IMR-90 (cell line): ENCODE data around the gene PLIN4.

ENCODE experiments used
- CEBPB ChIP-seq: IDR thresholded peaks from 2 replicates; pipeline ENCODE4 v1.6.1; 2012; ENCODE audit warnings: low read depth, low read length, improper control_type of control experiment
- FOS ChIP-seq: fragments of 150-350 bp; IDR thresholded peaks from 2 replicates; pipeline ENCODE4 v1.6.1; 2016; ENCODE audit warnings: low read depth, low read length
- MXI1 ChIP-seq: IDR thresholded peaks from 2 replicates; pipeline ENCODE4 v1.6.1; 2012; ENCODE audit warnings: low read depth, mild to moderate bottlenecking, low read length, moderate library complexity, borderline replicate concordance
- NFE2L2 ChIP-seq: fragments of 150-350 bp; IDR thresholded peaks from 2 replicates; pipeline ENCODE4 v1.6.1; 2016; ENCODE audit warnings: low read depth, mild to moderate bottlenecking, low read length
- POLR2A ChIP-seq: IDR thresholded peaks from 2 replicates; pipeline ENCODE4 v1.6.1; 2012; ENCODE audit warnings: mild to moderate bottlenecking, low read depth, low read length
- RFX5 ChIP-seq: IDR thresholded peaks from 2 replicates; pipeline ENCODE4 v1.8.0; 2012; ENCODE audit warnings: low read depth, mild to moderate bottlenecking, low read length, moderate library complexity
- SMC3 ChIP-seq: fragments of 150-350 bp; IDR thresholded peaks from 2 replicates; pipeline ENCODE4 v1.6.1; 2016; ENCODE audit warnings: low read depth, mild to moderate bottlenecking, antibody characterized with exemption, low read length, moderate library complexity
- TF ChIP-seq, protein P1 (sequence below): conservative IDR thresholded peaks from 2 replicates; pipeline ENCODE4 v1.5.1; 2012; ENCODE audit warnings: mild to moderate bottlenecking, low read depth, low read length, improper control_type of control experiment
- TF ChIP-seq, protein P2 (sequence below): fragments of 150-350 bp; IDR thresholded peaks from 2 replicates; pipeline ENCODE4 v1.6.1; 2017; ENCODE audit warnings: mild to moderate bottlenecking, antibody characterized with exemption, low read length, low read depth
- TF ChIP-seq, protein P3 (sequence below): fragments of 150-350 bp; IDR thresholded peaks from 2 replicates; pipeline ENCODE4 v1.6.1; 2016; ENCODE audit warnings: low read depth, mild to moderate bottlenecking, low read length, moderate library complexity, borderline replicate concordance

DNA sequence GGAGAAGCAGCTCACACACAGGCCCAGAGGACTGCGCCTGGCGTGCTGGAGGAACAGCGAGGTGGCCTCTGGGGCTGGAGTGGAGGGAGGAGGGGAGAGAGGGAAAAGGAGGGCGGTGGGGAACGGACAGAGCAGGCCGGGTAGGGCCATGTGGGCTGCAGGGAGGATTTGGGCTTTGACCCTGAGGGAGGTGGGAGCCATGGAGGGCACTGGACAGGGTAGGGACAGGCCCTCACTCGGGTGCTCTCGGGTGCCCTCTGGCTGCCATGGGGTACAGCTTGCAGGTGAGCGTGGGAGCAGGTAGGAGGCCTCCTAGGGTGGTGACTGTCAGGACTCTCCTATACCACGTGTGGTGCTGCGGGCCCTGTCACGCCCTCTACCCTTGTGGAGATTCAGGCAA lies 22.8 kb downstream of the PLIN4 start:
- TF ChIP-seq, protein P1, sequence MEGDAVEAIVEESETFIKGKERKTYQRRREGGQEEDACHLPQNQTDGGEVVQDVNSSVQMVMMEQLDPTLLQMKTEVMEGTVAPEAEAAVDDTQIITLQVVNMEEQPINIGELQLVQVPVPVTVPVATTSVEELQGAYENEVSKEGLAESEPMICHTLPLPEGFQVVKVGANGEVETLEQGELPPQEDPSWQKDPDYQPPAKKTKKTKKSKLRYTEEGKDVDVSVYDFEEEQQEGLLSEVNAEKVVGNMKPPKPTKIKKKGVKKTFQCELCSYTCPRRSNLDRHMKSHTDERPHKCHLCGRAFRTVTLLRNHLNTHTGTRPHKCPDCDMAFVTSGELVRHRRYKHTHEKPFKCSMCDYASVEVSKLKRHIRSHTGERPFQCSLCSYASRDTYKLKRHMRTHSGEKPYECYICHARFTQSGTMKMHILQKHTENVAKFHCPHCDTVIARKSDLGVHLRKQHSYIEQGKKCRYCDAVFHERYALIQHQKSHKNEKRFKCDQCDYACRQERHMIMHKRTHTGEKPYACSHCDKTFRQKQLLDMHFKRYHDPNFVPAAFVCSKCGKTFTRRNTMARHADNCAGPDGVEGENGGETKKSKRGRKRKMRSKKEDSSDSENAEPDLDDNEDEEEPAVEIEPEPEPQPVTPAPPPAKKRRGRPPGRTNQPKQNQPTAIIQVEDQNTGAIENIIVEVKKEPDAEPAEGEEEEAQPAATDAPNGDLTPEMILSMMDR: peak; percentile 8; the same call in 1 of the 2 replicates
- no peak for TF ChIP-seq CEBPB
- TF ChIP-seq NFE2L2: no peak
- no peak for TF ChIP-seq POLR2A
- TF ChIP-seq, protein P2, sequence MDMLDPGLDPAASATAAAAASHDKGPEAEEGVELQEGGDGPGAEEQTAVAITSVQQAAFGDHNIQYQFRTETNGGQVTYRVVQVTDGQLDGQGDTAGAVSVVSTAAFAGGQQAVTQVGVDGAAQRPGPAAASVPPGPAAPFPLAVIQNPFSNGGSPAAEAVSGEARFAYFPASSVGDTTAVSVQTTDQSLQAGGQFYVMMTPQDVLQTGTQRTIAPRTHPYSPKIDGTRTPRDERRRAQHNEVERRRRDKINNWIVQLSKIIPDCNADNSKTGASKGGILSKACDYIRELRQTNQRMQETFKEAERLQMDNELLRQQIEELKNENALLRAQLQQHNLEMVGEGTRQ: no peak
- TF ChIP-seq MXI1: no peak
- no peak for TF ChIP-seq FOS
- TF ChIP-seq SMC3: no peak
- TF ChIP-seq RFX5: no peak
- TF ChIP-seq, protein P3, sequence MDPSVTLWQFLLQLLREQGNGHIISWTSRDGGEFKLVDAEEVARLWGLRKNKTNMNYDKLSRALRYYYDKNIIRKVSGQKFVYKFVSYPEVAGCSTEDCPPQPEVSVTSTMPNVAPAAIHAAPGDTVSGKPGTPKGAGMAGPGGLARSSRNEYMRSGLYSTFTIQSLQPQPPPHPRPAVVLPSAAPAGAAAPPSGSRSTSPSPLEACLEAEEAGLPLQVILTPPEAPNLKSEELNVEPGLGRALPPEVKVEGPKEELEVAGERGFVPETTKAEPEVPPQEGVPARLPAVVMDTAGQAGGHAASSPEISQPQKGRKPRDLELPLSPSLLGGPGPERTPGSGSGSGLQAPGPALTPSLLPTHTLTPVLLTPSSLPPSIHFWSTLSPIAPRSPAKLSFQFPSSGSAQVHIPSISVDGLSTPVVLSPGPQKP: no peak
